Measurements from ENCODE around the gene PAX3.

PAX3 gene

DNA sequence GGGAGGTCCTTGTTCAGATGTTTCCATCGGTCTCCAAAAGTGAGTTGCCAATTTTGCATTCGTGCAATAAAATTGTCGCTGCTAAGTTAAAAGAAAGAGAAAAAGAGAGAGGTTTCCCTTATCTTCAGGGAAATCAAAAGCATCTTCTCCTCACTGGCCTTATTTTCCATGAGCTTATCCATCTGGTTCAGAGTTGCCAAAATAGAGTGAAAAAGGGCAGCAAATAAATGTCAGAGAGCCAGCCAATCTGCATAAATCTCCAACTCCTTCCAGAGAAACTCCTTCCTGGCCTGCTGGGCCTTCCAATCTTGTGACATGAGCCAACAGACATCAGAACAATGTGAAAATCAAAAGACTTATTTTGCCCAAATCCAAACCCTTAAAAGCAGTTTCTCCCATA, 28.4 kb downstream of the PAX3 start:
- no peak for DNase-seq (ENCODE audit: low read depth)

DNA sequence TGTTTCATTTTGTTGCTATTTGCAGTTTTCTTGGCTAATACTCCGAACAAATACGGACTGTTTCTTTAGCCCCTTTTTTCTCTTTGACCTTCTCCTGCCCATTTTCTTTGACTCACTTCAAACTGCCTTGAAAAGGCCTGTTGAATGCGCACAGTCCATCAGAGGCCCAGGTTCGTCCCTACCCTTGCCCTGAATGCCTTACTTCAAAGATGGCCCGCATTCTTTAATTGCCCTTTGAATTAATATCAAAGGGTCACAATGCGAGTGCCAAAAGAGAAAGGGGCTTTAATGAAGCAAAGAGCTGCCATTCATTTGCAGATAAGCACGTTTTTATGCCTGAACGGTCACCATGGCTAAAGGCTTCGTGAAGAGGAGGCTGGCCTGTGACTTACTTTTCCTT, 29.7 kb downstream of the PAX3 start:
- no peak for DNase-seq (ENCODE audit: low read depth)

DNA sequence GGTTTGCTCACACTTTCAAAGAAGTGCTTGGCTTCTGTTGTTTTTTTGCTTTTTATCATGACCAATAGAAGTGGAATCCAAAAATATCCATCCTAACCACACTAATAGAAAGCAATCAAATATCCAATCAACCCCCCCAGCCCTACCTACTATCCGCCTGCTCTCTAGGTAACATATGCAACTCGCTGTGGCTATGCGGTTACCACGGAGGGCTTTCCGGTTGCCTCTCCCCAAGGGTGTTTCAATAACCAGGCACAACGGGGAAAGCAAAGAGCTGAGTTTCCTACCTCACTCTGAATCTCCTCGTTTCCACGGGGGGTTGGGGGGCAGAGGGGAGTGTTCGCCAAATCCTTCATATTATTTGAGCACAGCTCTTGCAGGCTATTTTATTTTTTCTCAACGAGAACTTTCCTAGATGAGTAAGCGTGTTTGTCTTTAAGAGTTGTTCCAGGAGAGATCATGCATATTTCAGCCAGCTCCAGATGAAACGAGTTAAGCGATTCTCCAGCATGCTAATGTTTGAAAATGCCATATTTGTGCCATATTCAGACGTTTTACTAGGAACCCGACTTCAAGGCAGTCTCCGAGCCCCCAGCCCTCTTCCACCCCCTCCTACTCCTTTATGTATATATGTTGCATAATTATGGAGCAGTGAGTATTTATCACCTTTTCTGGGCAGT, 30.3 kb downstream of the PAX3 start:
- no peak for DNase-seq (ENCODE audit: low read depth)

DNA sequence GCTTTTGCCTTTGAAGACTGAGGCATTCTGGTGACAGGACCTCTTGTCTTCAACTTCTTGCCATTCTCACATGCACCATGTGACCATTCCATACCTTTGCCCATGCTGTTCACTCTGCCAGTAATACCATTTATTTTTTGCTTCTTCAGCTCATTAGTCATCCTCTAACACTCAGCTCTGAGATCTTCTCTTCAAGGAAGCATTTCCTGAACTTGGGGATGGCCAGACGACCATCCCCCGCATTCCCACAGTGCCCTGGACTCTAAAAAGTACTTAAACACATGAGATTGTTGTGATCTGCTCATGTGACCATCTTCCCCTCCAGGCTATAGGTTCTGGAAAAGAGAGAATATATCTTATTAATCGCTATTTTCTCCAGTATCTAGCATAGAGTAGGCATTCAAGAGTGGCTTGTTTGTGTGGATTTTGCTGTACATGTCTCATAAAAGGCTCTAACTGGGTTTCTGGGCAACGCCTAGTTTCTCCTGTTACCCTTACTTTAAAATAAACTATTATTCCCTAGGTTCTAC, 33.9 kb downstream of the PAX3 start:
- DNase-seq (ENCODE audit: low read depth) = no peak

DNA sequence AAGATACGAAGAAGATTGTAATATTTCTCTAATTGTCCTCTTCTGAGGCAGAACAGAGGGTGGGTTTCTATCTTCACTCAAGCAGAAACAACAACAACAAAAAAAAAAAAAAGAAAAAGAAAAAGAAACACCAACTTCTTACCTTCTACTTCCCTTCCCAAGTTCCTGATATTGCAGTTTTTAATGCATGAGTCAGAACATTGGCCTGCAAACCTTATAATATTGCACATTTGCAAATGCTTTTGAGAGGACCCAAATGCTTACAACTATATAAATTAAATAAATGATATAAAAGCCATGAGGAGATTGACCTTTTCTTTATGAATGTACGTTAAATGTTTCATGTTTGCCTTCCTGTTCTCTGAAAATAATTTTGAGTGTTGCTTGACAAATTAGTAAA, 37.3 kb downstream of the PAX3 start:
- DNase-seq (ENCODE audit: low read depth) = no peak

DNA sequence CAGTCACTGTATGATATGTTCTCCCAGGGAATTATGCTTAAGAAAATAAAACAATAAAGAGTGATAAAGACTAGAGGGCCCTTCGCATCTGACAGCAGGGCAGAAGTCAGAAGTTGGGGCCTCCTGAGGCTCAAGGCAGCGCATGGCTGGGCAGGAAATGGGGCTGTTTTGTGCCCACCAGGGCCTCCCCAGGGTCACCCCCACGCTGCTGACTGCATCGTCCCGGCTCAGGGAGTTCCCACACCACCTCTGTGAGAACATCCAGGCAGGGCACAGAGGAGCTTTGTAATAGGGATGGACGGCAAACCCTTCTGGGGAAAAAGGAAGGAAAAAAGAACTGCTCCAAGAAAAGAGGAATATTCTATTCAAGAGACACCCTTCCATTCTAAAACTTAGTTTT, 41.2 kb downstream of the PAX3 start:
- DNase-seq (ENCODE audit: low read depth) = no peak

DNA sequence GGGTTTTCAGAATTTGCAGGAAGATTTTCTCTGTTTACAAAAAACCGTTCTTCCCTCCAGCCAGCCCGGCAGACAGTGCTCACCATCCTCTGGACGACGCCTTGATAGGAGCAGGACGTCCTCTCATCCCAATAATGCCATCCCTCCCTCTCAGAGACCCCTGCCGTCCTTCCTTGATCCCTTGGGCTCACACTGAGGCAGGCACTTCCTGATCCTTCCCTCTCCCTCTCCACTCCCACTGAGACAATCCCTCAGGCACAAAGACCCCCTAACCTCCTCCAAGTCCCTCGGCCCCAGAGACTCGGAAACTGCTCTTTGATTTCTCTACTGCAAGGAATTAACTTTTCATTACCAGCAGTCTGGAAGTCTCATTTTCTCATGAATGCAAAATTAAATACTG, 42.5 kb downstream of the PAX3 start:
- DNase-seq (ENCODE audit: low read depth) = no peak

DNA sequence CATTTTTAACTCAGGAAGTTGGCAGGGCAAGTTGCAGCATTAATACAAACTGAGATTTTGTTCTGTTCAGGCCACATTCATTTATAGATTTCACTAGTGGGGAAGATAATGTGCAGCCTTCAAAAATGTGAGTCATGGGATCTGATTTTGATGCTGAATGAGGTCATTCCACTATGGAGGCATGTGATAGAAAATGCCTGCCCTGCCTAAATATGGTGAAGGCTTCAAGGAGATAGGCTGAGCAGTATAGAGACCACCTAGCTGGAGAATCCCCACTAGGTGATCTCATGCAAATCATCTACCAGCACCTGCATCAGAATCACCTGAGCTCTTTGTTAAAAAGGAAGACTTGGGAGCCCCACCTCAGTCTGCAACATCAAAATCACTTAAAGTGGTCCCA, 43.7 kb downstream of the PAX3 start:
- no peak for DNase-seq (ENCODE audit: low read depth)

DNA sequence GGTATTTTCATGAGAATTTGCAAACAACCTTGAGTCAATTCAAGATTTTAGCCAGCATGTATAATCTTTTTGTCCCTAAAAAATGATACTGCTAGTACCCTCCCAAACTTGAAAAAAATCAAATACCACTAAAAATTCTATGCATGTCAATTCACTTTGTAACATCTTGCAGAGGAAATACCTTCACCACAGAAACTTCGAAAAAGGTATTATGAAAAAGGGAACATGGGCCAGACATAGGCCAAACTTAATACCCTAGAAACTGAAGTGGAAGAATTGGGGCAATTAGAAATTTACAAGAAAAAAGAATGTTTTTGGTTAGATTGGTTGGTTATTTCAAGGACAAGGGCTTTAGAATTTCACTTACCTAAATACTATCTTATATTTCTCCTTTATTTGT, 48.5 kb downstream of the PAX3 start:
- no peak for DNase-seq (ENCODE audit: low read depth)

DNA sequence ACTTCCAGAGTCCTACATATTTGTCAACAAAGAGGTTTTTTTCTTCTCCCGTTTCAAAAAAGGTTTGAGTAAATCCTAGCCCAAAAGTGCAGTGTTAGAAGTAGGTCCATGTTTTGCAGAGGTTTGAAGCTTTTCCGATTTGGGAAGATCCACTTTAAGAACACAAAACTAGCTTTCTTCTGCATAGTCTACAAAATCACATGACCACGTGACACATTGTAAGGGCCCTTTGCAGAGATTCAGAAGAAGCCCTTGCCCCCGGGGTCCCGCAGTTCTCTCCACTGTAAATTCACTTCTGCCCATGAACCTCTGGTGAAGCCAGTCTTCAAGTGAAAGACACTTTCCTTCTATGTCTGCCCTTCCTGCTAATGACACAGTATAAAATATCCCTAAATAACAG, 49.4 kb downstream of the PAX3 start:
- no peak for DNase-seq (ENCODE audit: low read depth)

DNA sequence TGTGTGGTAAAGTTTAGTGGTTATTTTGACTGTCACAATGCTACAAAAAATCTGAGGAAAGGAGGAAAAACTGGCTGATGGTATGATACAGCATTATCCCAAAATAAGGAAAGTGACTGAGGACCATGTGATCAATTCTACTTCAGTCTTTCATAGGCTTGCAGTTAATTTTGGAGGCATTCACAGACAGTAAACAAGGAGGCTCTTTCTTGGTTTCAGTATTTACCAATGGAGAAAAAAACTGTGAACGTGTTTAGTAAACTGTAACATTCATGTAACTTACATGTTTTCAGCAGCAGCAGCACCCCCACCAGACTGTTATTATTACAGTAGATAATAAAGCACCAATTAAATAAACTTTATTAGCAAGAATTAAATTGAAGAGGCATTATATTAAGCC, 50.0 kb downstream of the PAX3 start:
- DNase-seq (ENCODE audit: low read depth) = no peak

DNA sequence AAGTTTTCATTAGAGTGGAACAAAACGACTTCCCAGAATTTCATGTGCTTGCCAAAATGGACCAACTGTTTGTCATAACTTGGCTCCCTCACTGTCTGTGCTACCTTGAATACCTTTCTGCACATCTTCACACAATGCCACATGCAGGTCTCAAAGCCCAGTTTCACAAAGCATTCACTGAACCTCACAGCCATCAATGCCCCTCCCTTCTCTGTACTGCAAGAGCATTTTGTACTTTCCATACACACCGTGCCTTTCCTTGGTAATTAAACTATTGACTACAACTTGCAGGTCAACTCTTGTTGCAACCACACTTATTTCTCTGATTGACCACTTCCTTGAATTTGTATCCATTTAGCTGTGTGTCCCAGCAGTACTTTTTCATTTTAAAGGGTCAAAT, 50.5 kb downstream of the PAX3 start:
- DNase-seq (ENCODE audit: low read depth) = no peak

DNA sequence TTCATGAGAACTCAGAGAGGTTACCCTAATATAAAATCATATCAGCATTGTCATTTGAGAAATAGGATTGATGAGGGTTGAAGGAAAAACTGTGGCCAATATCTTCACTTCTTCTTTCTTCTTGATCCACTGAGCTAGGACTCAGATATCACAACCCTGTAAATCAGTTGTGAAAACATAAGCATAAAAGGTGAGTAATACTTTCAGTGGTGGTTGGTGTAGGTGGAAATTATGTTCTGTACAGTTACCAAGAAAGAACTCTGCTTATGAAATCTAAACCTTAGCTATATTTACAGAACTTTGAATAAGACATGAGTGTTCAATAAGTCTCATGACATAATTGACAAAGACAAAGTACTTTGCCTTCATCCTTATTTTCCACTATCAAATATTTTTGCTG, 56.3 kb downstream of the PAX3 start:
- no peak for DNase-seq (ENCODE audit: low read depth)

DNA sequence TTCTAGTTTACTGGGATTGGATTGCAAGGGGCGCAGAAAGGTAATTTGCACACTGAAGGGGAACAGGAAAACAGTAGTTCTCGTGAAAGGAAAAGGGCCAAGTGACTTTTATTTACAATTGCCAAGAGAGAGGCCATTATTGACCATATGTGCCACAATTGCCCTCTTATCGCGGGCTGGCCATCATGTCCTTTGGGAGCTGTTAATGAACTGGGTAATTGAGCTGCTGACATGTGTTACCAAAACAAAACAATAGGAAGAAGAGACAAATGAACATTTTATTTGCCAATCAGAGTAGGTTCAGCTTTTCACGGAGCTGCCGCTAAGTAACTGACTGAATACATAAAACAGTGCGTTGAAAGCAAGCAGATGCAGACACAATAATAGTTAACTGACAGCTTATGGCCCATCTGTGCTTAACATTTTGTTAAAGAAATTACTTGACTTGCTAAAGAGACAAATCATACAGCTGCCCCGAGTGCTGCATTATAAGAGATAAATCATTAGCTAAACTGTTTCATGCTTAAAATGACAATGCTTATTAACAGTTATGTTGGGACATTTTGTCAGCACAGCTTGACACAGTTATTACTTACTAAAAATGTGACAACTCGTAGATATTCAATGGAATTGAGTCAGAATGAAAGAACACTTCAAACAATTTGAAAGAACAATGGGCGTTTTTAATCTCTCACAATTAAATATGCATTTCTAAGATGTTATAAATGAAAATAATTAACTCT, 57.5 kb downstream of the PAX3 start:
- no peak for DNase-seq (ENCODE audit: low read depth)

DNA sequence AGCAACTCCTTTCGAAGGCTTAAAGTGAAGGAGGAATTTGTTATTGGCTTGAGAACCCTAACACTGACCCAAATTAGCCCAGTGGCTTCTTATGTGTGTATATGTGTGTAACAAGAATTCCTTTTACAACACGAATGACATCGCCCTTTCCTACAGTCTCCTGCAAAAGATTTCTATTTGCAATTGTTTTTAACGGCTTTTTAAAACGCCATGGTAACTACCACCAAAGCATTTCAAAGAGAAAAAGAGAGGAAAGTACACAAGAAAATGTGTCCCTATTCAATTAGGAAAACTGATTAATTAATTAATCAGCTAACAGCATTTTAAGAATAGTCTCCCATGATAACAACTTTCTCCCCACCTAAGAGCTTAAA, 58.1 kb downstream of the PAX3 start:
- DNase-seq (ENCODE audit: low read depth) = no peak

DNA sequence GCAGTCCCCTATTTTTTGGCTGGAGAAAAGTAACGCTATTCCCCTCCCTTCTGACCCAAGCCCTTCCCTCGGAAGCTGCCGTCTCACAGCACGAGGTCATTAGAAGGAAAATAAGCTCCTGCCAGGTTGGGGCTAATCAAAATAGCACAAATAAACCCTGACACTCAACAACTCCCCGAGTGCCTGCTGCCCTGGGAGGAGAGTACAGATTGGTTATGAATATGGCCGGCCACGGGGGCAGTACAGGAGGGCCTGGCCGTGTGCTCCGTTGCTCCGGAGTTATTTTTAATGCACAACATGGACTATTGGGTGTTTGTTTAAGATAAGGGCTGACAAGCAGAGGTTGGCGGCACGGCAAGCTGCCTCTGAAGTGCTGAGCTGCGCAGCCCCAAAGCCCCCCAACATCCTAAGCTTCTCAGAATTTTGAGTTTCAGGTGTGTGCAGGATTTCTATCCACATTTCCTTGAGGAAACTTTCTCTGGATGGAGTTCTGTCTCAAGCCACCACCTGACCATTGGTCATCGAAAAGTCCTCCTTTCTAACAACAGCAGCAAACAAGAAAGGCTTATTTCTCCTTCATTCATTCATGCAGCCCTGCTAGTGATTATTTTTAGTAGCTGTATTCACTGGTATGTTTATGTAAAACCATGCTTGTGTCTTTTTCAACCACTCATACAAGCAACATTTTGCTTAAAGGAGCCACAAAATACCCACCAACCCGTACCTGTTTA, 58.7 kb downstream of the PAX3 start:
- DNase-seq (ENCODE audit: low read depth) = no peak

DNA sequence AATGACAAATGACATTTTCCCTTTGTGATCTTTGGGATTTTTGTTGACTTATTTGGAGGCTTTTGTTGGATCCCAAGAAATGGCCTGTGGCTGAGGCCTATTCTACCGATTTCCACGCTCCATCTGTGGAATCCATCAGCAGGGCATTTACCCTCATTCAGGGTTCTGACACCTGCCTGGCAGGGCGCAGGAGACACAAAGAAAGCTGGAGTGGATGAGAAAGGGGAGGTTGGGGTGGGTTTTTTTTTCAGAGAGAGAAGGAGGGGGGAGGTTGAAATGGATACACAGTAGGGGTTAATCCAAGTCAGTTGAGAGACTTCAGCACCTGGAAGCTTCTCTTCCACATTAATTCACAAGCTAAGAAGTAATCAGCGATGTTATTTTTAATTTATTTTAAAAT, 59.7 kb downstream of the PAX3 start:
- DNase-seq (ENCODE audit: low read depth) = no peak

DNA sequence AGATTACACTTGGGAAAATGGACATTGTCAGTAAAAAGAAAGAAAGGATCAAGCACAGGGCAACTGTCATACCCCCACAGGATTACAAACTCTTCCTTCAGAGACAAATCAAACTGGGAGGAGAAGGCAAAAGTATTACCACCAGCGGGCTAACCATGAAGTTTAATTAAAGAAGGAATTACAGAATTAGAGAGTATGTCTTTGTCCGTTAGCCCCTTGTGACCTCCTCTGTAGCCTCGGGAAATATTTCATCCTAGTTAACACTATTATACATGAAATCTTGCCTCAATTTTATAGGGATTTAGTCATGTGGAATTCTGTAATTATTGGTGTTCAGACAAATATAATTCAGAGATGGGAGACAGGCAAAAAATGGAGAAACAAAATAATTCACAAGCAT, 60.7 kb downstream of the PAX3 start:
- DNase-seq (ENCODE audit: low read depth) = no peak

DNA sequence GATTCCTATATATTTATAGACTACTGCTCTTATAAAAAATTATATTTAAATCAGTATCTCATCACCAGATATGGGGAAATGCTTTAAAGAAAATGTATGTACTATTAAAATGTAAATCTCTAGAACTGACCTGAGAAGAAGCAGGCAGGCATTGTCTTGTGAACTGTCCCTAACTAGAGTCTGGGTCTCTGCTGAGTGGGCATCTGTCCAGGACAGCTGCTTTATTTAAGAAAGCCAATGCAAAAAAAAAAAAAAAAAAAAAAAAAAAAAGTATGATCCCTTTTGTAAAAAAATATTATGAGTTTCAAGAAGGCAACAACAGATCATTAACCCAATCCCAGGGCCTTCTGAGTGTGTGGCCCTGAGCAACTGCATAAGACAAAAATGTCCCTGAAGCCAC, 66.0 kb downstream of the PAX3 start:
- no peak for DNase-seq (ENCODE audit: low read depth)

DNA sequence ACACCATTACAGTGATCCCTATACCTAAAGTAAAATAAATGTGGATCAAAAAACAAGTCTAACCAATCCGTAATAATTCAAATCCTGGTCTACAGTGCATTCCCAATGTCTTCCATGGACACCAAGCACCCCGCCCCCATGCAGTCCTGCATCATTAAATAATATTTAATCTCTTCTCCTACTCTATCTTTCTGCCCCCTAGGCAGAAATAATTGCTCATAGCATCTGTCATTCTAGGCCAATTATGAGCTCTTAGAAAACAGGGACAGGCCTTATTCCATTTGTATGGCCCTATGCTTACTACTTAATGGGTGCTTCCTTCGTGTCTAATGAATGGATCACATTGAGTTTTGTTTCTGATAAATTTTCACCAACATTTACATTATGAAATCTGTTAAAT, 66.4 kb downstream of the PAX3 start:
- DNase-seq (ENCODE audit: low read depth) = no peak

DNA sequence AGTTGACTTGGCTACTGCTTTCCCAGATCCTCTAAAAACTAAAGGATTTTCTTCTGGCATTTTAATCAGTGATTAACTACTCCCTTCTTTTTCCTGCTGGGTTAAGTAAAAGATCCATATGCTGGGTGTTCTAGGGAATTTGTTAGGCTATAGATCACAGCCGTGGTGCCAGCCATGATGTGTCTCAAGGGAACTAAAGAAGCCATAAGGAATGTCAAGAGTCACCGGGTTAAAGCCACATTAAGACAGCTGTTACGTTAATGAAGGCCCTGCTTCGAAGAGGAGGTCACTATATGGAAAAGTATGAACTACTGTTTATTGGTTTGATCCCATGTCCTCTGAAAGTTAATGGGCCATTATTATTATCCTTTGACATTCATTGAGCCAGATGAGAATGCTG, 70.7 kb downstream of the PAX3 start:
- no peak for DNase-seq (ENCODE audit: low read depth)

DNA sequence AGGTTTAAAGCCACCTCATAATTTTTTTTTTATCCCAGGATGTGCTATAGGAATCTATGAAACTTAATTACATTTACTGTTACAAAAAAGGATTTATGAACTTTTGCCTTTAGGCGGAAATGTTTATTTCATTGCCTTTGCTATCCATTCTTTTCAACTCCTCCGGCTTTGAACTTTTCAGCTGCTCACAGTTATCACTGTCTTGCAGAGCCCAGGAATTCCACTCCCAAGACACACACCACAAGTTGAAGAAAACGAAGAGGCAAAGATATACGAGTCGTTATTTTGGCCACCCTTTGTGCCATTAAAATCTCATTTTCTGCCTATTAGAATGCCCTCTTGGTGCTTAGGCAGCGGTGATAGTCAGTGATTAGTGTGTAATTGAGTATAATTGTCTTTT, 80.0 kb downstream of the PAX3 start:
- DNase-seq (ENCODE audit: low read depth) = no peak

DNA sequence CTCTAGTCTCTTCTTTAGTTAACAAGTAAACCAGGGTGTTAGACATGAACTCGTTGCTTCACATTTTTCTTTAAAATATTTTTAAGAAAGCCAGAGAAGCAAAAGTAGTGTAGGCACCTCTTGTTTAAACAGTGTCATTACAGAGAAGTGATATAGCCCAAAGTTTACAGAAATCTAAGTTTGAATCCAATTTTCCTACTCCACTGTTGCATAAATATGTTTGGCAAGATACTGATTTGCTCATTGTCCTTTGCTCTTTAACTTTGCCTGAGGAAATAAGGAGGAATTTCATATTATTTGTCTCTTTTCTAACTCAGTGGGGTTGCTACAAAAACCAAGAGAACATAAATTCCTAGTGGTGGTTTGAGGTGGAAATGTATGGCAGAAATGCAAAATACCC, 81.1 kb downstream of the PAX3 start:
- DNase-seq (ENCODE audit: low read depth) = no peak
